ENCODE data around the gene VASP.

DNA sequence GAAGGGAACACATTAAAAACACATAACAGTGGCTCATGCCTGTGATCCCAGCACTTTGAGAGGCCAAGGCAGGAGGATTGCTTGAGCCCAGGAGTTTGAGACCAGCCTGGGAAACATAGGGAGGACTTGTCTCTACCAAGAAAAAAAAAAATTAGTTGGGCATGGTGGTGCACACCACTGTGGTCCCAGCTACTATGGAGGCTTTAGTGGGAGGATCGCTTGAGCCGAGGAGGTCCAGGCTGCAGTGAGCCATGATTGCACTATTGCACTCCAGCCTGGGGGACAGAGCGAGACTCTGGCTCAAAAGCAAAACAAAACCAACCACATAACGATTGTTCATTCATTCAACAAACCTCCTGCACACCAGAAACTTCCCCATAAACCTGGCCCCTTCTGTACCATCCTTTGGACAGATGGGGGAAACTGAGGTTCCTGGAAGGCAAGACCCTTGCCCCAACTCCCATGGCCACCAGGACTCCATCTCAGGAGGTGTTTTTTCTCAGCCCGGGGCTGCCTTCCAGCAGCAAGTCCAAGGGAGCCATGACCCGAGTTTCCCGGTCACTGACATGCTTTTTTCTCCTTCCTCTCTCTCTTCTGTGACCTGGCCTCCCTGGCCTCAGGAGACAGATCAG, 35.2 kb upstream of the VASP start:
- TF ChIP-seq, protein P1, sequence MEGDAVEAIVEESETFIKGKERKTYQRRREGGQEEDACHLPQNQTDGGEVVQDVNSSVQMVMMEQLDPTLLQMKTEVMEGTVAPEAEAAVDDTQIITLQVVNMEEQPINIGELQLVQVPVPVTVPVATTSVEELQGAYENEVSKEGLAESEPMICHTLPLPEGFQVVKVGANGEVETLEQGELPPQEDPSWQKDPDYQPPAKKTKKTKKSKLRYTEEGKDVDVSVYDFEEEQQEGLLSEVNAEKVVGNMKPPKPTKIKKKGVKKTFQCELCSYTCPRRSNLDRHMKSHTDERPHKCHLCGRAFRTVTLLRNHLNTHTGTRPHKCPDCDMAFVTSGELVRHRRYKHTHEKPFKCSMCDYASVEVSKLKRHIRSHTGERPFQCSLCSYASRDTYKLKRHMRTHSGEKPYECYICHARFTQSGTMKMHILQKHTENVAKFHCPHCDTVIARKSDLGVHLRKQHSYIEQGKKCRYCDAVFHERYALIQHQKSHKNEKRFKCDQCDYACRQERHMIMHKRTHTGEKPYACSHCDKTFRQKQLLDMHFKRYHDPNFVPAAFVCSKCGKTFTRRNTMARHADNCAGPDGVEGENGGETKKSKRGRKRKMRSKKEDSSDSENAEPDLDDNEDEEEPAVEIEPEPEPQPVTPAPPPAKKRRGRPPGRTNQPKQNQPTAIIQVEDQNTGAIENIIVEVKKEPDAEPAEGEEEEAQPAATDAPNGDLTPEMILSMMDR (IDR thresholded peaks at IDR 0.05; ENCODE audit: low read depth, low read length): no peak
- TF ChIP-seq POLR2A (IDR thresholded peaks at IDR 0.05; ENCODE audit: extremely low read depth, insufficient read length): no peak
